Activated T-cell treated with anti-CD3 and anti-CD28 coated beads, Interleukin-2, amount 50 U/mL, for 48 hours (primary cell): Measurements from ENCODE around the gene ARPIN.
"Not testable (repeated sequence)": the region's sequence is repeated elsewhere in the genome, so short reads cannot be mapped to it uniquely, and the experiment has no call there.

Source experiments
- DNase-seq, 2 experiments: peaks; one replicate each; pipeline ENCODE4 v3.0.0-alpha.2; 2020

Gene ARPIN

GRCh38 chr15:89909611-89910010, 3.1 kb downstream of the ARPIN start:
- no peak for DNase-seq

DNA sequence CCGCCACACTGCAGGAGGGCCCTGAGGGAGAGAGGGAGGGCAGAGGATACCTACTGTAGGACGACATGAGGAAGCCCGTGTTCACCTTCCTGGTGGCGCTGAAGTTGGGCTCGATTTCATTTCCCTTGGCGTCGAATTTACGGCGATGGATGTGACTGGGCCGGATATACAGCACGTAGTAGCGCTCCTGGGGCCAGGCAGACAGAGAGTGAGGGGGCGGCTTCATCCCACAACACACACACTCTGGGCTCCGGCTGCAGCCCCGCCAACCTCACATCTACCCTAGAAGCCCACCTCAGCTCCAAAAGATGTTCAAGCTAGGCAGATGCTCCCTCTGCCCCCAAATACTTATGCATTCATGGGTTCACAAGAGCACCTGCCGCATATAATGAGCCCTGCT, 4.5 kb downstream of the ARPIN start:
- DNase-seq = no peak

DNA sequence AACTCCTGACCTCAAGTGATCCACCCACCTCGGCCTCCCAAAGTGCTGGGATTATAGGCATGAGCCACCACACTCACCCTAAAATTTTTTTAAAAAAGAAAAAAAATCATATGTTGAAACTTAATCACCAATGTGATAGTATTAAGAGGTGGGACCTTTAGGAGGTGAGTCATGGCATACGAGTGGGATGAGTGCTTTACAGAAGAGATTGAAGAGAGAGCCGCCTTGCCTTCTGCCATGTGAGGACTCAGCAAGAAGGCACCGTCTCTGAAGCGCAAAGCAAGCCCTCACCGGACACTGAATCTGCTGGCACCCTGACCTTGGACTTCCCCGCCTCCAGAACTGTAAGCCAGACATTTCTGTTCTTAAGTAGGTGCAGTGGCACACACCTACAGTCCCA, 5.5 kb downstream of the ARPIN start:
- no peak for DNase-seq

DNA sequence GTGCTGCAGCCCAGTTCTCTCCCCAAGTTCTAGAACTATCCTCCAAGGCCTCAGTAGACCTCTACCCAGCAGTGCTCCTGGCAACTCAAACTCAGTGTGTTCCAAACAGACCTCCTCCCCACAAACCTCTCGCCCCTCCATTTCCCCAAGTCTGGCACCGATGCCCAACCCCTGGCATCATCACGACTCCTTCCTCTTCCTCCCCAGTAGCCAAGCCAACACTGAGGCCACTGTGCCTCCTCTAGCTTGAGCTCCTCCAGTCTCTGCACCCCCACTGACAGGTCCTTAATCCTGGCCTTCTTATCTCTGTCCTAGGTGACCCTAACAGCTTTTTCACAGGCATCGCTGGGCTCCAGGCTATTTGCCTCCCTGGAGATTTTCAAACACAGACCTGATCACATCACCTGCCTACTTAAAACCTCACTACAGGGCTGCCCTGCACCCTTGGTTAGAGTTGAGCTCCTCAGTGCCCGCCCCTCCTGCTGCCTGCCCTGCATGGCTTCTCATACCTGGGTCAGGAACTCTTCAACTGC, 6.8 kb downstream of the ARPIN start:
- DNase-seq = no peak

GRCh38 chr15:89904519-89904918, 8.2 kb downstream of the ARPIN start:
- no peak for DNase-seq

GRCh38 chr15:89903858-89904130, 9.0 kb downstream of the ARPIN start:
- DNase-seq = no peak

- no peak for DNase-seq
Observed at GRCh38 chr15:89903015-89903857, 9.5 kb downstream of the ARPIN start.

GRCh38 chr15:89900849-89901248, 11.9 kb downstream of the ARPIN start:
- DNase-seq = no peak

DNA sequence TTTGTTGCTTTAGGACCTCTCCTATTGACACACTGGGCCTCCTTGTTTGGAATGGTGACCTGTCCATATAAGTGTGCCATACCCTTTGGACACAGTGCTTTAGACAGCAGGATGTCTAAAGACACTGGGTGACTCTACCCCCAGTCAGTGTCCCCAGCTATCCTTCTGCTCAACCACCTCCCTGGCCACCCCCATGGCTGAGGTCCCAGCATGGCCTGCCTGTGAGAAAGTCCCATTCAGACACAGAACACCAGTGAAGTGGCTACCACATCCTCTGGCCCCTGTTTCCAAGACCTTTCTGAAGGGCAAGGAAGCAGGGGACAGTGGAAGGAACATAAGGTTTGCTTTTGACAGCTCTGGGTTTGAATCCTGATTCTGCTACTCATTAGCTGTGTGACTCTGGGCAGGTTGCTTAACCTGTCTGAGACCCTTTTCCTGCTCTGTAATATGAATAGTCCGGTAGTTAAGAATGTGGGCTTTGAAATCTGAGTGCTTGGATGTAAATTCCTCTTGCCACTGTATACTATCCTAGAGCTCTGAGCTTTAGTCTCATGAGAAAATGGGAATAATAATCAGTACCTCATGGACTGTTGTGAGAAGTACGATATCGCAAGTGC, 12.7 kb downstream of the ARPIN start:
- DNase-seq = no peak

GRCh38 chr15:89899295-89899945, 13.3 kb downstream of the ARPIN start:
- DNase-seq = no peak

DNA sequence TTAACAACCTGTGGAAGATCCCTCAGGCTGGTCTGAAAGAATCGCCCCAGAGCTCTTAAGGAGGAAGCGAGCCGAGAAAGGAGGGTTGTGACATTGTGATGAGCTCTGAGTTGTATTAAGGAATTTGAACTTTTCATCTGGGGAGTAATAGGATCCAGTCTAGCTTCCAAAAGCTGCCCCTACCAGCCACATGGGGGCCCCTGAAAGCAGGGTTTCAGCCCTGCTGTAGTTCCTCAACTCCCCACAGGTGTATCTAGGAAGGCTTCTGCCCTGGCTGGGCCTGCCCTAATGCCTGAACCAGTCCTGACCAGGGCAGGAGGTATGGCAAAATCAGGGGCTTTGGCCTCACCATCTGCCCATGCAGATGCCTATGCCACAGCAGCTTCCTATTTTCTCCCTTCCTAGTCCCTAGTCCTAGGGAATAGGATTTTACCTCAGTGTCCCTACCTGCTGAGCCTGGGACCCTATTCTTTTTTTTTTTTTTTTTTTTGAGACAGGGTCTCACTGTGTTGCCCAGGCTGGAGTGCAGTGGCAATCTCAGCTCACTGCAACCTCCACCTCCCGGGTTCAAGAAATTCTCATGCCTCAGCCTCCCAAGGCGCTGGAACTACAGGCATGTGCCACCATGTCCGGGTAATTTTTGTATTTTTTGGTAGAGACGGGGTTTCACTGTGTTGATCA, 14.0 kb downstream of the ARPIN start:
- DNase-seq = peak; percentile 38 to 48

- no peak for DNase-seq
Observed at GRCh38 chr15:89898146-89898545, 14.6 kb downstream of the ARPIN start.

DNA sequence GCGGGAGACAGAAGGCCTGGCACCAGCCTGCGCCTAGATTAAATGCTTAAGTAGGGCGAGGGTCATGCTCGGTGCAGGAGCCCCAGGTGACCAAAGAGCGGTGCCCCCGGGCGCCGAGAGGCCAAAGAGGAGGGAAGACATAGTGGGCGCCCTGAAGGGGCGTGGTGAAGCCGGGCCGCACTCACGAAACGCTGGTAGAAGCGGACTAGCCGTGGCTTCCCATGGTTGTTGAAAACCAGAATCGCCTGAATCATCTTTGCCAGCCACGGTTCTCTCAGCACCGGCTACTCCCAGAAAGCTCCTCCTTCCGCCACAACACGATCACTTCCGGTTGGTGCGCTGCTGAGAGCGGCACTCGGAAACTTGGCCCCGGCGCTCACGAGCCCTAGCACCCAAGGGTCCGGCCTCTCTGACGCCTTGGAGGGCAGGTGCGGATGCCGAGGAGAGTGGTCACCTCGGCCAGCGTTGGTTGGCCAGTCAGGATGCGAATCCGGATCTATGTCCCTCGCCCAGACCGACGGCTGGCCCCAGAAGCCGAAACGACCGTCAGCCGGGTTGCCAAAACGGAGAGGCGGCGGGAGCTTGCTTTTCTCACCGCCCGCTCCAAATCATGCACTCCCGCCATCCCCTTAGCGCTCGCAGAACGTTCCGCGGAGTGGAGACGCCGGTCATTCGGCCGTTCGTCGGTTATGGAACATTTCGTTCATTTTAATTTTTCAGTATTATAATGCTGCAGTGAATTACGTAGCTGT, 18.9 kb downstream of the ARPIN start, which contains the start of gene AP3S2:
Gene AP3S2, minus strand, starts transcription at position 299 of the 752 bp plus-strand sequence. Its CDS starts 45 bp downstream, at position 254.
- peak; percentile 95 to 96 for DNase-seq

GRCh38 chr15:89893027-89893426, 19.7 kb downstream of the ARPIN start:
- no peak for DNase-seq

- no peak for DNase-seq
Observed at GRCh38 chr15:89888214-89888804, 24.4 kb downstream of the ARPIN start.

DNA sequence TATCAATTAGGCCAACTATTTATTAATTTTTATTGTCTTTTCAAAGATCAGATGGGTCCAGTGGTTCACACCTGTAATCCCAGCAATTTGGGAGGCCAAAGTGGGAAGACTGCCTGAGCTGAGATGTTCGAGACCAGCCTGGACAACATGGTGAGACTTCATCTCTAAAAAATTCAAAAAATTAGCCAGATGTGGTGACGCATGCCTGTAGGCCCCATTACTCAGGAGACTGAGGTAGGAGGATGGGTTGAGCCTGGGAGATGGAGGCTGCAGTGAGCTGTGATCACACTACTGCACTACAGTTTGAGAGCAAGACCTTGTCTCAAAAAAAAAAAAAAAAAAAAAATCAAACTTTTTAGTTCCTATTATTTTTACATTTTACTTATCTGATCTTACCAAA, 27.1 kb downstream of the ARPIN start:
- no peak for DNase-seq

DNA sequence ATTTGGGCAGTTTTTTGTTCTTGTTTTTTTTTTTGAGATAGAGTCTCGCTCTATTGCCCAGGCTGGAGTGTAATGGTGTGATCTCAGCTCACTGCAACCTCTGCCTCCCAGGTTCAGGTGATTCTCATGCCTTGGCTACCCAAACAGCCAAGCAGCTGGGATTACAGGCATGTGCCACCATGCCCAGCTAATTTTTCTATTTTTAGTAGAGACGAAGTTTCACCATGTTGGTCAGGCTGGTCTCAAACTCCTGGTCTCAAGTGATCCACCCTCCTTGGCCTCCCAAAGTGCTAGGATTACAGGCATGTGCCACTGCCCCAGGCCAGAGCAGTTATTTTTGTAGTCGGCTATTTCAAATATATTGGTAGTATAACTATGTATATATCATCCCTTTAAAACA, 27.6 kb downstream of the ARPIN start:
- not testable (repeated sequence) for DNase-seq

GRCh38 chr15:89883518-89883917, 29.2 kb downstream of the ARPIN start:
- no peak for DNase-seq

GRCh38 chr15:89880727-89881126, 32.0 kb downstream of the ARPIN start:
- DNase-seq = no peak

- DNase-seq = no peak
Observed at GRCh38 chr15:89878323-89878722, 34.4 kb downstream of the ARPIN start.

DNA sequence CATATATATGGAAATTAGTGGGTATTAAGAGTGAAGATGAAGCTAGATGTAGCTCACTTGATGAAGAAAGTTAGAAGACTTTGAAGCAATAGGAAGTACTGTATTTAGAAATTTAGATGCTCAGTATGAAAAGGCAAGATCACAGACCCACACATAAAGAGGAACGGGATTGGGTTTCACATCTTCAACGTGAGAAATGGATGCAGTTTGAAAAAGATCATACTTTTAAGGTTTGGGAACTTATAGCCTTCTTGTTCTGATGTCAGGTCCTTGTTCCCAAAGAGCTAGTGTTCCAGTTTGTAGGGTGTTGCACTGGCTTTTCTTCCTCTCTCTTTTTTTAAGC, 35.7 kb downstream of the ARPIN start:
- DNase-seq = no peak

DNA sequence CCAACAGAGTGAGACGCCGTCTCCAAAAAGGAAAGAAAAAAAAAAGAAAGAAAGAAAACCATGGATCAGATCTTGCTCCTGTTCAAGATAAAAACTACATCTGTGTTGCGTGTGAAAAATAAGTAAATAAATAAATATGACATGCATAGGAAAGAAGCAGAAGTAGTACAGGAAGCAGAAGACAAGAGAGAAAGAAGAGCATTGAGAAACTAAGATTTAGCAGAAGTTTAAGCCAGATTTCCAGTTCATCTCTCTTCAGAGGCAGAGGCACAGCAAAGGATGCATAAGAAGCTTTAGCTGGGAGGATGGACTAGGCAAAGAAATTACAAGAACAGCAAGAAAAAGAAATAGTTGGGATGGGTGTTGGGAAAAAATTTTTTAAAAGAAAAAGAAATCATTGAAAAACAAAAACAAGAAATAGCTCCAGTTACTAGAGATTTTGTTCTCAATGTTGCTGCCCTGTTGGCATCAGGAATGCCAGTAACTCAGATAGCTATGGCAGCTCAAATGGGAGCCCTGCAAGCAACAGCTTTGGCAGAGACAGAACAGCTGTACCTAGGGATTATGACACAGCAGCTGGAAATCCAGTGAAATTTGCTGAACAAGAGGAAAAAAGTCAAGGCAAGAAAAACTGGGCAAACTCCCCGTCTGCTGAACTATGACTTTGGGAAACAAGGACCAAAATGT, 36.2 kb downstream of the ARPIN start:
- DNase-seq = no peak
